Testis (tissue), 3 donors: Measurements from ENCODE around the gene CRYZ. TPM values are rescaled to one million over a fixed set of nuclear protein-coding genes. Genes with fewer than 3 reads are reported as not detected.
"Not testable (repeated sequence)": the region's sequence is repeated elsewhere in the genome, so short reads cannot be mapped to it uniquely, and the experiment has no call there.

Experiments used
- DNase-seq: peaks from one replicate; pipeline ENCODE4 v3.0.0-alpha.2; 2019
- H3K27ac ChIP-seq, 2 donors: fragments of 200-600 bp; sonication (generic); one replicate each; pipeline ENCODE4 v1.5.1; 2019
- H3K27me3 ChIP-seq: fragments of 200-600 bp; sonication (generic); one replicate; pipeline ENCODE4 v1.5.1; 2019
- H3K36me3 ChIP-seq: fragments of 200-600 bp; sonication (generic); one replicate; pipeline ENCODE4 v1.5.1; 2017; ENCODE audit warnings: low read depth; ENCODE audit errors: missing control alignments
- H3K4me1 ChIP-seq: fragments of 200-600 bp; sonication (generic); one replicate; pipeline ENCODE4 v1.5.1; 2019
- H3K4me3 ChIP-seq, 2 donors: fragments of 200-600 bp; sonication (generic); one replicate each; pipeline ENCODE4 v1.5.1; 2017 to 2019
- H3K9me3 ChIP-seq: fragments of 200-600 bp; sonication (generic); one replicate; pipeline ENCODE4 v1.5.1; 2017
- CTCF ChIP-seq, 3 experiments: fragments of 450-650 bp in 2 of 3; fragments of 200-600 bp in 1 of 3; sonication (generic) in 1 of 3; IDR thresholded peaks; one replicate each; pipeline ENCODE4 v1.5.1; 2016 to 2019; ENCODE audit warnings: antibody characterized with exemption in 3 of 3, mild to moderate bottlenecking in 2 of 3, moderate library complexity in 1 of 3
- POLR2A ChIP-seq: fragments of 450-650 bp; IDR thresholded peaks from one replicate; pipeline ENCODE4 v1.6.1; 2017; ENCODE audit warnings: antibody characterized with exemption, mild to moderate bottlenecking, moderate library complexity
- WGBS, 2 donors: methylation state at CpG; one replicate each; pipeline ENCODE4 v1.1.5; 2018; 5-methylcytosine and 5-hydroxymethylcytosine counted together
- intact Hi-C: fragments of 100-400 bp; cut with DNase I; formaldehyde crosslinking; loops from one replicate; pipeline ENCODE4 v1.15.1; 2023; ENCODE audit warnings: low total_unique reads
- polyA plus RNA-seq: library from polyadenylated mRNA; stranded (reverse); fragments of 350-450 nt; fragmentation: Illumina TruSeq; extraction: RNeasy Lipid Tissue Mini Kit (QIAGEN cat#74804); gene quantifications from one replicate; pipeline ENCODE4 v1.2.3, GENCODE V29; 2014; ENCODE audit warnings: low read depth, low replicate concordance; ENCODE audit not compliant: insufficient read depth
- total RNA-seq, 2 donors: library from RNA; depleted of rRNA; stranded (reverse); fragments of >200 nt; gene quantifications; one replicate each; pipeline ENCODE4 v1.2.3, GENCODE V29; 2016

Gene CRYZ
- total and polyA plus RNA-seq, 3 donors from 2014 or later = 11.7 to 21.4 (median 13.8) TPM

- H3K4me3 ChIP-seq = peak within 1 kb of the TSS; percentile 33 to 51
- 3 to 5% methylated on average over 11 to 16 of the region's 44 CpGs for WGBS, 2 donors
- no peaks in the 10 kb centered on the region for H3K36me3 ChIP-seq
- no peaks in the 10 kb centered on the region for H3K9me3 ChIP-seq
- peaks cover 9% of the 10 kb centered on the region for H3K4me1 ChIP-seq
- peak; percentile 19 for DNase-seq
- H3K27me3 ChIP-seq = no peaks in the 10 kb centered on the region
- TF ChIP-seq POLR2A = no peak
- no peak for TF ChIP-seq CTCF (IDR thresholded peaks at IDR 0.05)
- intact Hi-C loops = no loop called here
- H3K27ac ChIP-seq = no peak within 1 kb of the TSS
Observed at GRCh38 chr1:74673351-74674111, 59.3 kb downstream of the CRYZ start, which contains the start of gene ERICH3. ERICH3 (minus strand) TSS chr1:74673792; CDS start chr1:74673519, 273 bp downstream.

GRCh38 chr1:74670866-74671265, 62.0 kb downstream of the CRYZ start:
- H3K9me3 ChIP-seq, H3K36me3 ChIP-seq, H3K4me1 ChIP-seq, DNase-seq, H3K27me3 ChIP-seq, H3K27ac ChIP-seq, intact Hi-C loops, H3K4me3 ChIP-seq: not testable (repeated sequence)
- 86 to 95% methylated on average over 3 of the region's 3 CpGs for WGBS, 2 donors

Other genes starting within 250 kb of the CRYZ start
- under 1 TPM in 1 of 2 donors, not detected in 1; 0.08 TPM for gene LRRC53, start 220.4 kb downstream of the CRYZ start, total RNA-seq
- not detected for gene LRRC53, start 220.4 kb downstream of the CRYZ start, polyA plus RNA-seq
- gene ERICH3, start 59.3 kb downstream of the CRYZ start, total RNA-seq = 10 to 100 TPM; 19.5 to 35.7 TPM
- 78.8 TPM for gene ERICH3, start 59.3 kb downstream of the CRYZ start, polyA plus RNA-seq
- 10 to 100 TPM; 12.7 to 15.4 TPM for gene TYW3, start 102 bp upstream of the CRYZ start, total RNA-seq
- gene TYW3, start 102 bp upstream of the CRYZ start, polyA plus RNA-seq = 15.4 TPM